SU-DHL-6 (cell line): ENCODE results near the gene ASCL4.

ENCODE experiments used
- H2AFZ ChIP-seq: fragments of 200-600 bp; sonication (generic); 2 replicates; pipeline ENCODE4 v1.6.1; 2014; ENCODE audit warnings: low read depth, mild to moderate bottlenecking, moderate library complexity, mixed read lengths, antibody characterized with exemption, low read length; ENCODE audit not compliant: severe bottlenecking
- H3F3A ChIP-seq: fragments of 200-600 bp; shearing (Covaris generic); 2 replicates; pipeline ENCODE4 v1.6.0; 2016; ENCODE audit warnings: antibody characterized with exemption, mild to moderate bottlenecking; ENCODE audit not compliant: insufficient read depth
- H3K27ac ChIP-seq: fragments of 200-600 bp; sonication (generic); 2 replicates; pipeline ENCODE4 v1.5.1; 2016; ENCODE audit warnings: low read depth, mild to moderate bottlenecking, low read length, moderate library complexity, mixed read lengths
- H3K27me3 ChIP-seq: fragments of 200-600 bp; sonication (generic), shearing (Covaris generic); 2 replicates; pipeline ENCODE4 v1.6.0; 2014; ENCODE audit warnings: mild to moderate bottlenecking, low read length
- H3K36me3 ChIP-seq: fragments of 200-600 bp; sonication (generic); 2 replicates; pipeline ENCODE4 v1.6.1; 2014; ENCODE audit warnings: mild to moderate bottlenecking, low read length, mixed read lengths
- H3K4me2 ChIP-seq: fragments of 300-600, 200-600 bp; shearing (Covaris generic), sonication (generic); 2 replicates; pipeline ENCODE4 v1.6.0; 2014; ENCODE audit warnings: low read length, low read depth, mild to moderate bottlenecking; ENCODE audit not compliant: poor library complexity, severe bottlenecking
- H3K4me3 ChIP-seq: fragments of 200-600 bp; sonication (generic); 2 replicates; pipeline ENCODE4 v1.5.1; 2014; ENCODE audit warnings: antibody characterized with exemption, low read length, mild to moderate bottlenecking, mixed read lengths; ENCODE audit not compliant: insufficient read depth, poor library complexity, severe bottlenecking
- H3K79me2 ChIP-seq: fragments of 200-600 bp; sonication (generic); 2 replicates; pipeline ENCODE4 v1.6.1; 2014; ENCODE audit warnings: mild to moderate bottlenecking, low read length, moderate library complexity; ENCODE audit not compliant: insufficient read depth
- H3K9ac ChIP-seq: fragments of 200-600 bp; sonication (generic); 2 replicates; pipeline ENCODE4 v1.7.0; 2014; ENCODE audit warnings: mild to moderate bottlenecking, low read length
- H3K9me2 ChIP-seq: fragments of 200-600 bp; sonication (generic); replicated peaks from 2 replicates; pipeline ENCODE4 v1.6.1; 2014; ENCODE audit warnings: low read length; ENCODE audit not compliant: insufficient read depth
- H3K9me3 ChIP-seq: fragments of 200-600 bp; sonication (generic); 2 replicates; pipeline ENCODE4 v1.6.1; 2014; ENCODE audit warnings: low read length, mixed read lengths; ENCODE audit not compliant: insufficient read depth
- H4K20me1 ChIP-seq: fragments of 200-600 bp; sonication (generic); 2 replicates; pipeline ENCODE4 v1.6.1; 2014; ENCODE audit warnings: low read depth, mild to moderate bottlenecking, antibody characterized with exemption, low read length, moderate library complexity, mixed read lengths
- EZH2phosphoT487 ChIP-seq: fragments of 200-600 bp; sonication (generic), shearing (Covaris generic); conservative IDR thresholded peaks from 2 replicates; pipeline ENCODE4 v1.6.1; 2018; ENCODE audit warnings: mild to moderate bottlenecking, antibody characterized with exemption, low read length, moderate library complexity, mixed read lengths
- TF ChIP-seq, protein P1 (sequence below): fragments of 200-600 bp; sonication (generic); IDR thresholded peaks from one replicate; pipeline ENCODE4 v1.5.1; 2017; ENCODE audit warnings: antibody characterized with exemption, mild to moderate bottlenecking, low read length, moderate library complexity; ENCODE audit not compliant: insufficient read depth, poor library complexity, severe bottlenecking

Gene ASCL4

DNA sequence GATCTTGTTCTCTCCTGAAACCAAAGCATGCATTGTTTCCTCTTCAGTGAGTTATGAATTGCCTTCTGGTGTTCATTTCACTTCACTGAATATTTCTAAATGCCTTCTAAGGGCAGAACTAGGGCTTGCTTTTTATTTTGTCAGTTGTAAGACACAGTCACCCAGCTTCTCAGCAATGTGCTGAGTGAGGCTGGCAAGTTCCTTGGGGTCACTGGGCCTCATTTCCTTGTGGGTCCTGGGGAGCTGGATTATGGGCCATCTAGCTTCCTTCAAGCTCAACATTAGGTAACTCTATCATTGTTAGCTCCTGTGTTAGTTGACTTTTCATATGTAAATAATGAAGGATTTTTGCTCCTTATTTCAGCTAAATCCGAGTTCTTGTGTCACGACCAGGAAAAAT, 13.8 kb downstream of the ASCL4 start:
- Histone ChIP-seq H3K9ac (no peak overlapping the region), H3K79me2 (no peaks in the 10 kb centered on the region), H2AFZ (no peak overlapping the region), H3K4me3 (no peak overlapping the region), H3K36me3 (no peaks in the 10 kb centered on the region), H3K27me3 (no peaks in the 10 kb centered on the region), H3F3A (no peaks in the 10 kb centered on the region), H3K4me2 (no peak overlapping the region), H3K9me3 (peaks cover 8% of the 10 kb centered on the region; the same call in 1 of the 2 replicates), H4K20me1 (no peaks in the 10 kb centered on the region), H3K9me2 (no peaks in the 10 kb centered on the region), H3K27ac (no peak overlapping the region)
- TF ChIP-seq EZH2phosphoT487 = no peak
- TF ChIP-seq, protein P1, sequence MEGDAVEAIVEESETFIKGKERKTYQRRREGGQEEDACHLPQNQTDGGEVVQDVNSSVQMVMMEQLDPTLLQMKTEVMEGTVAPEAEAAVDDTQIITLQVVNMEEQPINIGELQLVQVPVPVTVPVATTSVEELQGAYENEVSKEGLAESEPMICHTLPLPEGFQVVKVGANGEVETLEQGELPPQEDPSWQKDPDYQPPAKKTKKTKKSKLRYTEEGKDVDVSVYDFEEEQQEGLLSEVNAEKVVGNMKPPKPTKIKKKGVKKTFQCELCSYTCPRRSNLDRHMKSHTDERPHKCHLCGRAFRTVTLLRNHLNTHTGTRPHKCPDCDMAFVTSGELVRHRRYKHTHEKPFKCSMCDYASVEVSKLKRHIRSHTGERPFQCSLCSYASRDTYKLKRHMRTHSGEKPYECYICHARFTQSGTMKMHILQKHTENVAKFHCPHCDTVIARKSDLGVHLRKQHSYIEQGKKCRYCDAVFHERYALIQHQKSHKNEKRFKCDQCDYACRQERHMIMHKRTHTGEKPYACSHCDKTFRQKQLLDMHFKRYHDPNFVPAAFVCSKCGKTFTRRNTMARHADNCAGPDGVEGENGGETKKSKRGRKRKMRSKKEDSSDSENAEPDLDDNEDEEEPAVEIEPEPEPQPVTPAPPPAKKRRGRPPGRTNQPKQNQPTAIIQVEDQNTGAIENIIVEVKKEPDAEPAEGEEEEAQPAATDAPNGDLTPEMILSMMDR = no peak

DNA sequence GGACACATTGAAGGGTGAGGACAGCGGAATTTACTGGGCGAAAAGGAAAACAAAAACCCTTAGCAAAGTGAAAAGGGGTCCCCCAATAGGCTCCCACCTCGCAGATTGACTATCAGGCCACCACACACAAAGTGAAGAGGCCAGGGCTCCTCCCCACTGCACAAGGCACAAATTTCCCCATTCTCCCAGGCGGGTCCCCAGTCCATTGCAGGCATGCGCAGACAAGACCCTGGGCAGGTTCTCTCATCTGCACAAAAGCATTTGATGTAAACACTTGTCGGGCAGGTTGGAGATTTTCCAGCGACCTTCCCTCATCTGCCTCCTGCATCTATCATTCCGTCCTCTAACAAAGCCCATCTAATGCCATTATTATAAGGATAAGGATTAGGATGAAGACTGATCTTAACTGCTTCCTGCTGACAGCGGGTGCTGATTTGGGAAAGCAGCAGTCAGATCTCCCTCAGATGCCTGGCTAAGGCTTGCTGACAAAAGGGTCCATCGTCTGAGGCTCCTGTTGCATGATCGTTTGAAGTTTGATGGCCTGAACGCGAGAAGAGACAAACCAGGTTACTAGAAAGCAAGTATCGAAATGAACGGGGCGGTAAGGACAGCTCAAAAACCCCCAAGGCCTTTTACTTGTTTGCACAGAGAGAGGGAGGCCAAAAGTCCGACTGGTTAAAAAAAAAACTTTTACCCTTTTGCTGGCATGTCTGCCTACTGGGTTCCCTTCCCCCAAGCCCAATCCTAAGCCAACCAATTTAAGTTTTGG, 14.4 kb downstream of the ASCL4 start:
- no peaks in the 10 kb centered on the region for H3K79me2 ChIP-seq
- H3K4me3 ChIP-seq = no peak overlapping the region
- H3K4me2 ChIP-seq = no peak overlapping the region
- peaks cover 8% of the 10 kb centered on the region; the same call in 1 of the 2 replicates for H3K9me3 ChIP-seq
- no peaks in the 10 kb centered on the region for H4K20me1 ChIP-seq
- no peak overlapping the region for H3K9ac ChIP-seq
- no peaks in the 10 kb centered on the region for H3K27me3 ChIP-seq
- no peaks in the 10 kb centered on the region for H3F3A ChIP-seq
- no peaks in the 10 kb centered on the region for H3K36me3 ChIP-seq
- no peak overlapping the region for H3K27ac ChIP-seq
- no peaks in the 10 kb centered on the region for H3K9me2 ChIP-seq
- H2AFZ ChIP-seq = no peak overlapping the region
- TF ChIP-seq, protein P1 = no peak
- no peak for TF ChIP-seq EZH2phosphoT487

DNA sequence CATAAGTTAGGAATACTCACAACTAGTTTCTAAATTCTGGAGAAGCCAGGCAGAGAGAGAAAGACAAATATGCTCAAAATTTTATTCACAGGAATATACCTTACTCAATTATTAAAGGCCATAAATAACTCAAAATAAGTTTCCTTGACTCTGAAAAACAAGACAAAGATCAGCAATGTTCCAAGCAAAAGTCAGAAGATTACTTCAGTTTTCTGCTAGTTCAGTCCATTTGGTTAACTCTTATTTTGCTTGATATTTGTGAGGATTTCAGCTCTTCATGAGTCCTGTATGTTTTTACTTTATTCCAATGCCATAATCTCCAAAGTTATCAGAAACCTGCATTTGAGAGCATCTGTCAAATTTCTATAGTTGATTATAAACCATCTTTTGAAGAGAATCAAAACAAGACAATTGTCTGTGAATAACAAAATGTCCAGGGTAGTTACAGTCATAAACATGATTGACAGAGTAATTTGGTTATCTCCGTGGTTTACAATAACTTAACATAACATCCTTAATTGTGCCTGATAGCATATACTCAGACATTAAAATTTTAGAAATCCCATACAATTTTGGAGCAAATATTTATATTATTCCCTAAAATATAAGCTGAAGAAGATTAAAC, 17.1 kb downstream of the ASCL4 start:
- Histone ChIP-seq H3K27ac (no peak overlapping the region), H3K79me2 (no peaks in the 10 kb centered on the region), H3K36me3 (no peaks in the 10 kb centered on the region), H3K9me2 (no peaks in the 10 kb centered on the region), H3K9me3 (peaks cover 8% of the 10 kb centered on the region; the same call in 1 of the 2 replicates), H3K27me3 (no peaks in the 10 kb centered on the region), H2AFZ (no peak overlapping the region), H3K4me2 (no peak overlapping the region), H3K4me3 (no peak overlapping the region), H4K20me1 (no peaks in the 10 kb centered on the region), H3K9ac (no peak overlapping the region), H3F3A (no peaks in the 10 kb centered on the region)
- no peak for TF ChIP-seq EZH2phosphoT487
- TF ChIP-seq, protein P1 = no peak
